Smooth muscle cell (in vitro differentiated cells): ENCODE results near the gene SETD5. TPM values are rescaled to one million over a fixed set of nuclear protein-coding genes. Genes with fewer than 3 reads are reported as not detected.
A peak's percentile ranks its signal among the peaks of the same experiment; 100 is the strongest.

Experiments used
- DNase-seq: peaks from one replicate; lab custom pipeline; 2025; ENCODE audit not compliant: unreplicated experiment; lab: John Stamatoyannopoulos, UW
- H2AFZ ChIP-seq: fragments of 200-600 bp; sonication (generic); 2 replicates; pipeline ENCODE4 v1.6.0; 2016; ENCODE audit warnings: antibody characterized with exemption, low read depth, mild to moderate bottlenecking
- H3F3A ChIP-seq: fragments of 200-600 bp; sonication (generic); 2 replicates; pipeline ENCODE4 v1.6.0; 2017; ENCODE audit warnings: antibody characterized with exemption, low read depth
- H3K27ac ChIP-seq: fragments of 200-600 bp; sonication (generic); 2 replicates; pipeline ENCODE4 v1.5.1; 2016; ENCODE audit warnings: low read depth, mild to moderate bottlenecking
- H3K27me3 ChIP-seq: fragments of 200-600 bp; sonication (generic); 2 replicates; pipeline ENCODE4 v1.6.1; 2016; ENCODE audit warnings: low read depth, mild to moderate bottlenecking
- H3K36me3 ChIP-seq: fragments of 200-600 bp; sonication (generic); 2 replicates; pipeline ENCODE4 v1.5.1; 2016; ENCODE audit warnings: low read depth
- H3K4me1 ChIP-seq: fragments of 200-600 bp; sonication (generic); 2 replicates; pipeline ENCODE4 v1.5.1; 2016; ENCODE audit warnings: low read depth
- H3K4me2 ChIP-seq: fragments of 200-600 bp; sonication (generic); 2 replicates; pipeline ENCODE4 v1.6.0; 2016; ENCODE audit warnings: mild to moderate bottlenecking
- H3K4me3 ChIP-seq: fragments of 200-600 bp; sonication (generic); 2 replicates; pipeline ENCODE4 v1.5.1; 2016; ENCODE audit warnings: mild to moderate bottlenecking
- H3K79me2 ChIP-seq: fragments of 200-600 bp; sonication (generic); 2 replicates; pipeline ENCODE4 v1.6.0; 2016; ENCODE audit warnings: low read depth, mild to moderate bottlenecking
- H3K9ac ChIP-seq: fragments of 200-600 bp; sonication (generic); 2 replicates; pipeline ENCODE4 v1.6.0; 2016; ENCODE audit warnings: low read depth
- H3K9me3 ChIP-seq: fragments of 200-600 bp; sonication (generic); replicated peaks from 2 replicates; pipeline ENCODE4 v1.5.1; 2016; ENCODE audit warnings: low read depth
- H4K20me1 ChIP-seq: fragments of 200-600 bp; sonication (generic); 2 replicates; pipeline ENCODE4 v1.6.0; 2016; ENCODE audit warnings: low read depth
- CTCF ChIP-seq: fragments of 200-600 bp; sonication (generic); IDR thresholded peaks from 2 replicates; pipeline ENCODE4 v1.5.1; 2017; ENCODE audit warnings: borderline replicate concordance, mild to moderate bottlenecking, antibody characterized with exemption; ENCODE audit not compliant: insufficient read depth, poor library complexity, severe bottlenecking
- WGBS: methylation state at CpG from one replicate; pipeline ENCODE4 v1.1.7; 2016; ENCODE audit warnings: low lambda C conversion rate; 5-methylcytosine and 5-hydroxymethylcytosine counted together
- polyA plus RNA-seq: library from polyadenylated mRNA; unstranded; fragments of >200 nt; fragmentation: Nextera tagmentation; extraction: Ambion mirVana; gene quantifications from 2 replicates; pipeline ENCODE4 v1.2.1, GENCODE V29; 2016
- total RNA-seq: library from RNA; depleted of rRNA; stranded (reverse); fragments of >200 nt; gene quantifications from 2 replicates; pipeline ENCODE4 v1.2.3, GENCODE V29; 2014

The SETD5 gene
- total and polyA plus RNA-seq, 2 experiments from 2014 or later = 122 to 134 TPM

- H3K27me3 ChIP-seq = no peaks in the 10 kb centered on the region
- H3K79me2 ChIP-seq = peaks cover 100% of the 10 kb centered on the region
- 17% methylated on average over 5 of the region's 5 CpGs for WGBS
- peaks cover 61% of the 10 kb centered on the region for H3F3A ChIP-seq
- peaks cover 37% of the 10 kb centered on the region for H3K4me1 ChIP-seq
- peak overlapping the region; percentile 23 for H3K4me3 ChIP-seq
- H3K27ac ChIP-seq = peak overlapping the region; percentile 92
- H3K4me2 ChIP-seq = peak overlapping the region; percentile 78
- H2AFZ ChIP-seq = no peak overlapping the region
- peak; percentile 47 for TF ChIP-seq CTCF
- peak overlapping the region; percentile 78 for H3K9ac ChIP-seq
- peaks cover 100% of the 10 kb centered on the region for H4K20me1 ChIP-seq
- DNase-seq = no peak
- H3K36me3 ChIP-seq = peaks cover 5% of the 10 kb centered on the region
- H3K9me3 ChIP-seq = no peaks in the 10 kb centered on the region
Observed at GRCh38 chr3:9422712-9423424, 25.5 kb downstream of the SETD5 start.

- Histone ChIP-seq H3K4me2 (no peak overlapping the region), H3F3A (peaks cover 46% of the 10 kb centered on the region), H3K79me2 (peaks cover 100% of the 10 kb centered on the region), H3K36me3 (peaks cover 45% of the 10 kb centered on the region), H3K4me3 (no peak overlapping the region), H4K20me1 (peaks cover 99% of the 10 kb centered on the region), H3K9me3 (no peaks in the 10 kb centered on the region), H3K4me1 (peaks cover 9% of the 10 kb centered on the region), H3K27ac (peak overlapping the region; percentile 25), H3K9ac (no peak overlapping the region), H2AFZ (no peak overlapping the region), H3K27me3 (no peaks in the 10 kb centered on the region)
- no peak for TF ChIP-seq CTCF
- DNase-seq = no peak
Observed at GRCh38 chr3:9428411-9428810, 31.0 kb downstream of the SETD5 start.

- peaks cover 98% of the 10 kb centered on the region for H3K79me2 ChIP-seq
- TF ChIP-seq CTCF = no peak
- H3K9ac ChIP-seq = no peak overlapping the region
- H3K27me3 ChIP-seq = no peaks in the 10 kb centered on the region
- peaks cover 36% of the 10 kb centered on the region for H3F3A ChIP-seq
- WGBS = 66% methylated on average over 3 of the region's 3 CpGs
- no peak overlapping the region for H3K4me2 ChIP-seq
- H3K4me3 ChIP-seq = no peak overlapping the region
- no peaks in the 10 kb centered on the region for H3K4me1 ChIP-seq
- H3K36me3 ChIP-seq = peaks cover 53% of the 10 kb centered on the region
- H4K20me1 ChIP-seq = peaks cover 99% of the 10 kb centered on the region
- no peak overlapping the region for H2AFZ ChIP-seq
- H3K27ac ChIP-seq = peak overlapping the region; percentile 25
- no peak for DNase-seq
- no peaks in the 10 kb centered on the region for H3K9me3 ChIP-seq
Observed at GRCh38 chr3:9430733-9431132, 33.3 kb downstream of the SETD5 start.
